Measurements from ENCODE around the gene RAB7A. TPM values are rescaled to one million over a fixed set of nuclear protein-coding genes. Genes with fewer than 3 reads are reported as not detected.
"Not testable (repeated sequence)": the region's sequence is repeated elsewhere in the genome, so short reads cannot be mapped to it uniquely, and the experiment has no call there.

RAB7A gene
- total RNA-seq, 1 donor from 2014 or later, result 284 TPM

GRCh38 chr3:128764863-128765262, 38.9 kb downstream of the RAB7A start:
- TF ChIP-seq CTCF (IDR thresholded peaks at IDR 0.05), result no peak
- no peak overlapping the region for H3K27ac Mint-ChIP-seq (ENCODE audit: unreplicated experiment)
- no peak for DNase-seq (ENCODE audit: extremely low spot score, unreplicated experiment)
- H3K36me3 Mint-ChIP-seq (ENCODE audit: unreplicated experiment), result peaks cover 19% of the 10 kb centered on the region
- peaks cover 44% of the 10 kb centered on the region for H3K4me1 Mint-ChIP-seq (ENCODE audit: unreplicated experiment)
- H3K27me3 Mint-ChIP-seq (ENCODE audit: unreplicated experiment), result no peaks in the 10 kb centered on the region
- H3K4me3 Mint-ChIP-seq (ENCODE audit: unreplicated experiment), result no peak overlapping the region
- no peaks in the 10 kb centered on the region for H3K9me3 Mint-ChIP-seq (ENCODE audit: unreplicated experiment)

- H3K9me3 Mint-ChIP-seq (ENCODE audit: unreplicated experiment), result no peaks in the 10 kb centered on the region
- no peak for DNase-seq (ENCODE audit: extremely low spot score, unreplicated experiment)
- no peak for TF ChIP-seq CTCF (IDR thresholded peaks at IDR 0.05)
- no peak overlapping the region for H3K4me3 Mint-ChIP-seq (ENCODE audit: unreplicated experiment)
- H3K4me1 Mint-ChIP-seq (ENCODE audit: unreplicated experiment), result peaks cover 54% of the 10 kb centered on the region
- H3K27me3 Mint-ChIP-seq (ENCODE audit: unreplicated experiment), result no peaks in the 10 kb centered on the region
- H3K36me3 Mint-ChIP-seq (ENCODE audit: unreplicated experiment), result peaks cover 19% of the 10 kb centered on the region
- no peak overlapping the region for H3K27ac Mint-ChIP-seq (ENCODE audit: unreplicated experiment)
Observed at GRCh38 chr3:128767094-128767750, 41.2 kb downstream of the RAB7A start.

GRCh38 chr3:128768471-128768870, 42.5 kb downstream of the RAB7A start:
- Mint-ChIP-seq H3K27me3 (ENCODE audit: unreplicated experiment) (no peaks in the 10 kb centered on the region), H3K4me3 (ENCODE audit: unreplicated experiment) (no peak overlapping the region), H3K36me3 (ENCODE audit: unreplicated experiment) (peaks cover 19% of the 10 kb centered on the region), H3K9me3 (ENCODE audit: unreplicated experiment) (no peaks in the 10 kb centered on the region), H3K4me1 (ENCODE audit: unreplicated experiment) (peaks cover 54% of the 10 kb centered on the region), H3K27ac (ENCODE audit: unreplicated experiment) (no peak overlapping the region)
- no peak for TF ChIP-seq CTCF (IDR thresholded peaks at IDR 0.05)
- DNase-seq (ENCODE audit: extremely low spot score, unreplicated experiment), result no peak

- DNase-seq (ENCODE audit: extremely low spot score, unreplicated experiment), result no peak
- Mint-ChIP-seq H3K27me3 (ENCODE audit: unreplicated experiment) (no peaks in the 10 kb centered on the region), H3K4me3 (ENCODE audit: unreplicated experiment) (no peak overlapping the region), H3K9me3 (ENCODE audit: unreplicated experiment) (no peaks in the 10 kb centered on the region), H3K4me1 (ENCODE audit: unreplicated experiment) (peaks cover 57% of the 10 kb centered on the region), H3K36me3 (ENCODE audit: unreplicated experiment) (peaks cover 8% of the 10 kb centered on the region), H3K27ac (ENCODE audit: unreplicated experiment) (no peak overlapping the region)
- TF ChIP-seq CTCF (IDR thresholded peaks at IDR 0.05), result no peak
Observed at GRCh38 chr3:128770387-128770786, 44.4 kb downstream of the RAB7A start.

- not testable (repeated sequence) for H3K9me3 Mint-ChIP-seq (ENCODE audit: unreplicated experiment); H3K27me3 Mint-ChIP-seq (ENCODE audit: unreplicated experiment); DNase-seq (ENCODE audit: extremely low spot score, unreplicated experiment); H3K4me3 Mint-ChIP-seq (ENCODE audit: unreplicated experiment); H3K36me3 Mint-ChIP-seq (ENCODE audit: unreplicated experiment); H3K27ac Mint-ChIP-seq (ENCODE audit: unreplicated experiment)
- peaks cover 46% of the 10 kb centered on the region for H3K4me1 Mint-ChIP-seq (ENCODE audit: unreplicated experiment)
Observed at GRCh38 chr3:128773189-128773588, 47.2 kb downstream of the RAB7A start.

- H3K27me3 Mint-ChIP-seq (ENCODE audit: unreplicated experiment); H3K27ac Mint-ChIP-seq (ENCODE audit: unreplicated experiment); H3K4me3 Mint-ChIP-seq (ENCODE audit: unreplicated experiment); H3K9me3 Mint-ChIP-seq (ENCODE audit: unreplicated experiment); H3K36me3 Mint-ChIP-seq (ENCODE audit: unreplicated experiment); DNase-seq (ENCODE audit: extremely low spot score, unreplicated experiment): not testable (repeated sequence)
- H3K4me1 Mint-ChIP-seq (ENCODE audit: unreplicated experiment), result peaks cover 44% of the 10 kb centered on the region
Observed at GRCh38 chr3:128773592-128773991, 47.6 kb downstream of the RAB7A start.
